K562 (cell line): ENCODE data around the gene UBL5. TPM values are rescaled to one million over a fixed set of nuclear protein-coding genes. Genes with fewer than 3 reads are reported as not detected.

Source experiments
- ADNP ChIP-seq: fragments of 200-800 bp; sonication (Bioruptor generic); IDR thresholded peaks from 2 replicates; pipeline ENCODE4 v1.6.1; 2016; ENCODE audit warnings: missing genetic modification characterization, missing compliant biosample characterization
- BHLHE40 ChIP-seq: IDR thresholded peaks from 2 replicates; pipeline ENCODE4 v1.6.1; 2011; ENCODE audit warnings: low read length, improper control_type of control experiment
- CHD1 ChIP-seq: fragments of 200-600 bp; sonication (generic); IDR thresholded peaks from one replicate; pipeline ENCODE4 v1.6.1; 2012; ENCODE audit warnings: mild to moderate bottlenecking, moderate library complexity, low read length, inconsistent platforms
- FOXK2 ChIP-seq, 2 experiments: fragments of 450-650 bp; IDR thresholded peaks in 1 of 2; conservative IDR thresholded peaks in 1 of 2; 2 replicates each; pipeline ENCODE4 v1.6.1; 2016; ENCODE audit warnings: low read depth in 2 of 2, mild to moderate bottlenecking in 1 of 2
- HCFC1 ChIP-seq: IDR thresholded peaks from 2 replicates; pipeline ENCODE4 v1.6.1; 2012; ENCODE audit warnings: low read depth, low read length, improper control_type of control experiment
- JUND ChIP-seq, 2 experiments: IDR thresholded peaks; 2 replicates in 1 of 2; 3 replicates in 1 of 2; pipeline ENCODE4 v1.6.1; 2011; ENCODE audit warnings: borderline replicate concordance in 2 of 2, low read depth in 2 of 2, low read length in 2 of 2, improper control_type of control experiment in 1 of 2, missing biosample characterization in 1 of 2, missing genetic modification characterization in 1 of 2, missing genetic modification reagents in 1 of 2
- MCM3 ChIP-seq: fragments of 450-650 bp; IDR thresholded peaks from 2 replicates; pipeline ENCODE4 v1.6.1; 2016
- NFIC ChIP-seq: fragments of 450-650 bp; IDR thresholded peaks from 2 replicates; pipeline ENCODE4 v1.6.1; 2017; ENCODE audit warnings: mild to moderate bottlenecking, inconsistent platforms
- NR2C2 ChIP-seq, 2 experiments: fragments of 200-800 bp in 1 of 2; sonication (Bioruptor generic) in 1 of 2; sonication (generic) in 1 of 2; formaldehyde crosslinking in 1 of 2; IDR thresholded peaks; 2 replicates each; pipeline versions ENCODE4 v1.6.1 to v1.8.0; 2016 to 2022; ENCODE audit warnings: mild to moderate bottlenecking in 1 of 2, missing compliant biosample characterization in 1 of 2, missing genetic modification characterization in 1 of 2, missing genetic modification reagents in 1 of 2
- SAP30 ChIP-seq: fragments of 200-600 bp; sonication (generic); IDR thresholded peaks from 2 replicates; pipeline ENCODE4 v1.6.1; 2012; ENCODE audit warnings: borderline replicate concordance, low read depth, mild to moderate bottlenecking, moderate library complexity, low read length, control low read depth, inconsistent platforms; ENCODE audit not compliant: insufficient read depth, poor library complexity, severe bottlenecking
- SMARCA5 ChIP-seq: fragments of 450-650 bp; IDR thresholded peaks from 2 replicates; pipeline ENCODE4 v1.6.1; 2016
- STAG1 ChIP-seq: sonication (generic); formaldehyde crosslinking; IDR thresholded peaks from 2 replicates; pipeline ENCODE4 v1.5.0; 2020; ENCODE audit warnings: missing genetic modification reagents, borderline replicate concordance
- TAF9B ChIP-seq: fragments of 450-650 bp; IDR thresholded peaks from 2 replicates; pipeline ENCODE4 v1.6.1; 2018; ENCODE audit warnings: mild to moderate bottlenecking; ENCODE audit not compliant: partially characterized antibody
- TBP ChIP-seq: optimal IDR thresholded peaks from 2 replicates; pipeline ENCODE3; 2011; ENCODE audit warnings: low read depth, low read length, improper control_type of control experiment
- WHSC1 ChIP-seq: IDR thresholded peaks from one replicate; pipeline ENCODE4 v1.6.1; 2012; ENCODE audit warnings: low read length, control low read depth, inconsistent platforms
- XRCC3 ChIP-seq: fragments of 450-650 bp; IDR thresholded peaks from 2 replicates; pipeline ENCODE4 v1.6.1; 2017; ENCODE audit warnings: mild to moderate bottlenecking, moderate library complexity
- ZFPM2 ChIP-seq: fragments of 250-450 bp; sonication (Bioruptor Pico); IDR thresholded peaks from 2 replicates; pipeline ENCODE4 v1.5.1; 2022; ENCODE audit warnings: mild to moderate bottlenecking
- ZNF140 ChIP-seq: fragments of 250-450 bp; sonication (Bioruptor Pico); IDR thresholded peaks from 2 replicates; pipeline ENCODE4 v1.8.0; 2021; ENCODE audit warnings: moderate library complexity, mild to moderate bottlenecking, inconsistent platforms
- ZNF217 ChIP-seq: sonication (generic); formaldehyde crosslinking; IDR thresholded peaks from 2 replicates; pipeline ENCODE4 v1.8.0; 2022; ENCODE audit warnings: mild to moderate bottlenecking, missing genetic modification reagents
- ZNF347 ChIP-seq: fragments of 450-650 bp; formaldehyde crosslinking; IDR thresholded peaks from 2 replicates; pipeline ENCODE4 v1.4.0; 2020; ENCODE audit warnings: low read depth, mild to moderate bottlenecking, moderate library complexity
- ZNF445 ChIP-seq: fragments of 250-450 bp; sonication (Bioruptor Pico); IDR thresholded peaks from 2 replicates; pipeline ENCODE4 v1.4.0; 2020; ENCODE audit warnings: low read depth, mild to moderate bottlenecking, moderate library complexity
- ZNF79 ChIP-seq: fragments of 250-450 bp; sonication (Bioruptor Pico); IDR thresholded peaks from 2 replicates; pipeline ENCODE4 v1.4.0; 2020; ENCODE audit warnings: low read depth, mild to moderate bottlenecking, moderate library complexity
- polyA plus RNA-seq, 8 experiments: library from polyadenylated mRNA; depleted of rRNA in 4 of 8; stranded (reverse) in 5 of 8; unstranded in 3 of 8; fragments of >200 nt; fragmentation: Nextera tagmentation in 2 of 8; fragmentation: Illumina TruSeq in 1 of 8; extraction: Ambion mirVana in 2 of 8; extraction: Trizol in 1 of 8; gene quantifications; 2 replicates each; pipeline versions ENCODE4 v1.2.1 to v1.2.3, GENCODE V29; 2011 to 2014; ENCODE audit warnings: inconsistent platforms in 1 of 8, missing spikeins in 1 of 8
- total RNA-seq, 7 experiments: library from RNA; depleted of rRNA in 6 of 7; stranded (reverse); fragments of >200 nt in 6 of 7; fragmentation: Illumina TruSeq in 2 of 7; extraction: Trizol in 2 of 7; gene quantifications; 2 replicates each; pipeline versions ENCODE4 v1.2.1 to v1.2.3, GENCODE V29; 2011 to 2021; ENCODE audit warnings: low replicate concordance in 1 of 7
- TF ChIP-seq, protein P1 (sequence below), 2 experiments: fragments of 250-450 bp in 1 of 2; fragments of 450-650 bp in 1 of 2; sonication (Bioruptor Pico) in 1 of 2; IDR thresholded peaks; 2 replicates each; pipeline versions ENCODE4 v1.6.1 to v1.8.0; 2016 to 2021; ENCODE audit warnings: mild to moderate bottlenecking in 2 of 2, moderate library complexity in 2 of 2, missing compliant biosample characterization in 1 of 2, missing genetic modification characterization in 1 of 2
- TF ChIP-seq, protein P2 (sequence below): fragments of 450-650 bp; IDR thresholded peaks from 2 replicates; pipeline ENCODE4 v1.6.1; 2016; ENCODE audit warnings: borderline replicate concordance
- TF ChIP-seq, protein P3 (sequence below): fragments of 450-650 bp; IDR thresholded peaks from 2 replicates; pipeline ENCODE4 v1.6.1; 2018; ENCODE audit warnings: mild to moderate bottlenecking, low read depth; ENCODE audit not compliant: partially characterized antibody

Gene UBL5
- total and polyA plus RNA-seq, 9 of the 15 experiments (the other 6 are each of a cell fraction or from before 2014, with no cell fraction given) = 410 to 1,266 (median 613) TPM

DNA sequence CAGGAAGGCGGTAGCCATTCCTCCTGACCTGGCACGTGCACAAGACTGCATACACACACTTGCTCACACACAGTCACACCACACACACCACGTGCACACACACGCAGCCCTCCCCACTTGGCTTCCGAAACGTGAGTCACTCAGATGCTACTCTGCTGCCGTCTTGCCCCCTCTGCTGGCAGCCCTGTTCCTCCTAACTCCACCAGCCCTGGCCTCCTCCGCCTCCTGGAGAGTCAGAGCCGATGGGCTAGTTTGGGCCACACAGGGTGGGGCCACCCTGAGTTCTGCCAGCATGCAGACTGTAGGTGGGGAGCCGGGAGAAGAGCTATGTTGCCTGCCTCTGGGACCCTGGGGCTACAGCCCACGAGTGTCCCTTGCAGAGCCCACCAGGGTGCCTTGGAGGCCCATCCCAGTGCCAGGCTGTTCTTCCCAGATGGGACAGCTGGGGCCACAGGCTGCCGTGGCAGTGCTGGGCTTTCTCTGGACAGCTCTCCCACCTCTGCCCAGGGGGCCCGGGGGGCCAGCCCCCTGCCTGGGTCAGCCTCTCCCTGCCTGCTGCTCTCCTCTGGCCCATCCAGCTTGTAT, 19.5 kb downstream of the UBL5 start (continued):
- TF ChIP-seq JUND (IDR thresholded peaks at IDR 0.05; ENCODE audit: borderline replicate concordance, low read depth, low read length) (peak; percentile 90), JUND (tag; IDR thresholded peaks at IDR 0.05; ENCODE audit: borderline replicate concordance, low read depth, low read length) (peak; percentile 84; the same call in 2 of the 3 replicates), SMARCA5 (no peak), SAP30 (no peak), ZNF140 (CRISPR knock-in tag) (no peak), ZNF217 (CRISPR knock-in tag) (no peak), ADNP (tag) (no peak), HCFC1 (no peak), ZNF79 (CRISPR knock-in tag) (no peak), TBP (no peak), ZNF347 (CRISPR knock-in tag) (no peak), NR2C2 (CRISPR knock-in tag; IDR thresholded peaks at IDR 0.05) (no peak), NR2C2 (tag; IDR thresholded peaks at IDR 0.05) (no peak), CHD1 (no peak), XRCC3 (no peak), ZFPM2 (no peak), FOXK2 (conservative IDR thresholded peaks at IDR 0.05 in 1 of 2, IDR thresholded peaks at IDR 0.05 in 1 of 2; ENCODE audit: low read depth in 2 of 2) (0 out of 4 replicates have a peak, but pooled peaks of 1 of the 2 experiments have one; percentile 48), ZNF445 (CRISPR knock-in tag) (no peak), WHSC1 (no peak), STAG1 (CRISPR knock-in tag) (peak; percentile 45; the same call in 1 of the 2 replicates), TAF9B (no peak), BHLHE40 (peak; percentile 99), NFIC (peak; percentile 21; the same call in 1 of the 2 replicates), MCM3 (no peak)
- TF ChIP-seq, protein P1, sequence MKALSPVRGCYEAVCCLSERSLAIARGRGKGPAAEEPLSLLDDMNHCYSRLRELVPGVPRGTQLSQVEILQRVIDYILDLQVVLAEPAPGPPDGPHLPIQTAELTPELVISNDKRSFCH (CRISPR knock-in tag; IDR thresholded peaks at IDR 0.05) = no peak
- TF ChIP-seq, protein P1 (tag; IDR thresholded peaks at IDR 0.05) = no peak
- TF ChIP-seq, protein P2, sequence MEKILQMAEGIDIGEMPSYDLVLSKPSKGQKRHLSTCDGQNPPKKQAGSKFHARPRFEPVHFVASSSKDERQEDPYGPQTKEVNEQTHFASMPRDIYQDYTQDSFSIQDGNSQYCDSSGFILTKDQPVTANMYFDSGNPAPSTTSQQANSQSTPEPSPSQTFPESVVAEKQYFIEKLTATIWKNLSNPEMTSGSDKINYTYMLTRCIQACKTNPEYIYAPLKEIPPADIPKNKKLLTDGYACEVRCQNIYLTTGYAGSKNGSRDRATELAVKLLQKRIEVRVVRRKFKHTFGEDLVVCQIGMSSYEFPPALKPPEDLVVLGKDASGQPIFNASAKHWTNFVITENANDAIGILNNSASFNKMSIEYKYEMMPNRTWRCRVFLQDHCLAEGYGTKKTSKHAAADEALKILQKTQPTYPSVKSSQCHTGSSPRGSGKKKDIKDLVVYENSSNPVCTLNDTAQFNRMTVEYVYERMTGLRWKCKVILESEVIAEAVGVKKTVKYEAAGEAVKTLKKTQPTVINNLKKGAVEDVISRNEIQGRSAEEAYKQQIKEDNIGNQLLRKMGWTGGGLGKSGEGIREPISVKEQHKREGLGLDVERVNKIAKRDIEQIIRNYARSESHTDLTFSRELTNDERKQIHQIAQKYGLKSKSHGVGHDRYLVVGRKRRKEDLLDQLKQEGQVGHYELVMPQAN = no peak
- TF ChIP-seq, protein P3, sequence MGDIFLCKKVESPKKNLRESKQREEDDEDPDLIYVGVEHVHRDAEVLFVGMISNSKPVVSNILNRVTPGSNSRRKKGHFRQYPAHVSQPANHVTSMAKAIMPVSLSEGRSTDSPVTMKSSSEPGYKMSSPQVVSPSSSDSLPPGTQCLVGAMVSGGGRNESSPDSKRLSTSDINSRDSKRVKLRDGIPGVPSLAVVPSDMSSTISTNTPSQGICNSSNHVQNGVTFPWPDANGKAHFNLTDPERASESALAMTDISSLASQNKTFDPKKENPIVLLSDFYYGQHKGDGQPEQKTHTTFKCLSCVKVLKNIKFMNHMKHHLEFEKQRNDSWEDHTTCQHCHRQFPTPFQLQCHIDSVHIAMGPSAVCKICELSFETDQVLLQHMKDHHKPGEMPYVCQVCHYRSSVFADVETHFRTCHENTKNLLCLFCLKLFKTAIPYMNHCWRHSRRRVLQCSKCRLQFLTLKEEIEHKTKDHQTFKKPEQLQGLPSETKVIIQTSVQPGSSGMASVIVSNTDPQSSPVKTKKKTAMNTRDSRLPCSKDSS = no peak
